ENCODE data around the gene ZG16.
"Not testable (repeated sequence)": the region's sequence is repeated elsewhere in the genome, so short reads cannot be mapped to it uniquely, and the experiment has no call there.

Gene ZG16

GRCh38 chr16:29765167-29766032 is 12.7 kb upstream of the ZG16 start:
- H3K4me3 ChIP-seq (replicated peaks; ENCODE audit: low read depth, low read length), result no peak overlapping the region
- DNase-seq (ENCODE audit: extremely low read depth, low read depth), result no peak
- TF ChIP-seq, protein P1, sequence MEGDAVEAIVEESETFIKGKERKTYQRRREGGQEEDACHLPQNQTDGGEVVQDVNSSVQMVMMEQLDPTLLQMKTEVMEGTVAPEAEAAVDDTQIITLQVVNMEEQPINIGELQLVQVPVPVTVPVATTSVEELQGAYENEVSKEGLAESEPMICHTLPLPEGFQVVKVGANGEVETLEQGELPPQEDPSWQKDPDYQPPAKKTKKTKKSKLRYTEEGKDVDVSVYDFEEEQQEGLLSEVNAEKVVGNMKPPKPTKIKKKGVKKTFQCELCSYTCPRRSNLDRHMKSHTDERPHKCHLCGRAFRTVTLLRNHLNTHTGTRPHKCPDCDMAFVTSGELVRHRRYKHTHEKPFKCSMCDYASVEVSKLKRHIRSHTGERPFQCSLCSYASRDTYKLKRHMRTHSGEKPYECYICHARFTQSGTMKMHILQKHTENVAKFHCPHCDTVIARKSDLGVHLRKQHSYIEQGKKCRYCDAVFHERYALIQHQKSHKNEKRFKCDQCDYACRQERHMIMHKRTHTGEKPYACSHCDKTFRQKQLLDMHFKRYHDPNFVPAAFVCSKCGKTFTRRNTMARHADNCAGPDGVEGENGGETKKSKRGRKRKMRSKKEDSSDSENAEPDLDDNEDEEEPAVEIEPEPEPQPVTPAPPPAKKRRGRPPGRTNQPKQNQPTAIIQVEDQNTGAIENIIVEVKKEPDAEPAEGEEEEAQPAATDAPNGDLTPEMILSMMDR (IDR thresholded peaks at IDR 0.05; ENCODE audit: low read depth, low read length, missing control alignments), result no peak

- TF ChIP-seq, protein P1 (IDR thresholded peaks at IDR 0.05; ENCODE audit: low read depth, low read length, missing control alignments), result no peak
- no peak for DNase-seq (ENCODE audit: extremely low read depth, low read depth)
- H3K4me3 ChIP-seq (replicated peaks; ENCODE audit: low read depth, low read length), result no peak overlapping the region
Measured at GRCh38 chr16:29766571-29766970, 11.5 kb upstream of the ZG16 start.

GRCh38 chr16:29767062-29767461 is 11.0 kb upstream of the ZG16 start:
- TF ChIP-seq, protein P1 (IDR thresholded peaks at IDR 0.05; ENCODE audit: low read depth, low read length, missing control alignments), result no peak
- no peak overlapping the region for H3K4me3 ChIP-seq (replicated peaks; ENCODE audit: low read depth, low read length)
- DNase-seq (ENCODE audit: extremely low read depth, low read depth), result no peak

DNA sequence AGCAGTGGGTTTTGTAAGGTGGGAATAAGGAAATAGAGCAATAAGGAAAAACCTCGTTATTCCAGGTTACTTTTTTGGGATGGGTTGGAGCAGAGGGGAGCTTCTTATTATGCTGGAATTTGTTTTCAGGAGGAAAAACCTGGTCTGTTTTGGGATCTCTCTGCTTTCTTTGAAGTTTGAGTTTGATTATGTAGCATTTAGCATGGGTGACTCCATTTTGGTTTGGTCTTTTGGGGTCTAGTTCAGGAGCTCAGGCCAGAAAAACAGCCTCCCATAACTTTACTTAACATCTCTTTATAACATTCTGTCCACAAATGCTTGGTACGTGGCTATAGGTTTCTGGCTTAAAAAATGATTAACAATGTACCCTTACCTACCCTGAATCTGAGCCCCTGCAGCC is 8.5 kb upstream of the ZG16 start:
- DNase-seq (ENCODE audit: extremely low read depth, low read depth), result no peak
- TF ChIP-seq, protein P1 (IDR thresholded peaks at IDR 0.05; ENCODE audit: low read depth, low read length, missing control alignments), result no peak
- no peak overlapping the region for H3K4me3 ChIP-seq (replicated peaks; ENCODE audit: low read depth, low read length)

DNA sequence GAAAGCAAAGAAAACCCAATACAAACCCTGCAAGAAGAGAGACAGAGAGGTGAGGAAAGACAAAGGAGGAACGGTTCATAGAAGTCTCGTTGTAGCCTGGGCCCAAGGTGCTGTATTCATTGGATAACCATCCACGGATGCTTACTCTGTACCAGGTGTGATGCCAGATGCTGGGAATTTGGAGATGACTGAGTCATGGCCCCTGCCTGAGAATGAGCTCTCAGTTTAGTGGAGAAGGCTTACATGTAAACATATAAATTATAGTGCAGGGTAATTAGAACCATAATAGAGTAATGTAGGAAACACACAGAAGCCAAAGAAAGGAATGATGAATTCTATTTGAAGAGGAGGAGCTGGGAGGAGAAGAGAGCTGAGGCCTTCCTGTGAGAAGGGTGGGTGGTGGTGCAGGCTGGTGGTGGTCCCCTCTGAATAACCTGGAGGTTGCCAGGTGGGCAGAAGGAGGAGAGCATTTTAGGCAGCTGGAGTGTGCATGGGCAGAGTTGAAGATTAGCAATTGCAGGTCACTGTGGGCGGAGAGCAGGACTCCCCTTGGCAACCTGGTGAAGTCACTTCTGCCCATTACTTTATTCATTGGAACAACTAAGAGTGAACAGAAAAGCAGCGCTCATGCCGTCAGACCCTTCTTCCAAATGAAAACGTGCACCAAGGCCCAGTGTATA is 7.7 kb upstream of the ZG16 start:
- no peak overlapping the region for H3K4me3 ChIP-seq (replicated peaks; ENCODE audit: low read depth, low read length)
- TF ChIP-seq, protein P1 (IDR thresholded peaks at IDR 0.05; ENCODE audit: low read depth, low read length, missing control alignments), result no peak
- DNase-seq (ENCODE audit: extremely low read depth, low read depth), result no peak

DNA sequence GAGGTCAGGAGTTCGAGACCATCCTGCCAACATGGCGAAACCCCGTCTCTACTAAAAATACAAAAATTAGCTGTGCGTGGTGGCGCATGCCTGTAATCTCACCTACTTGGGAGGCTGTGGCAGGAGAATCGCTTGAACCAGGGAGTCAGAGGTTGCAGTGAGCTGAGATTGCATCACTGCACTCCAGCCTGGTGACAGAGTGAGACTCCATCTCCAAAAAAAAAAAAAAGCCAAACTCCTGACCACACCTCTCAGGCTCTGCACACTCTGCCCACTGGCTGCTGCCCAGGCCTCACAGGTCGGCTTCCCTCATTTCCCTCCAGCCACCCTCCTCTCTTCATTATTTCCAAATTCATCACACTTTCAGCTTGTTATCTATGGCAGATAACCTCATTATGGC is 5.7 kb upstream of the ZG16 start:
- not testable (repeated sequence) for H3K4me3 ChIP-seq (replicated peaks; ENCODE audit: low read depth, low read length); DNase-seq (ENCODE audit: extremely low read depth, low read depth)

- TF ChIP-seq, protein P1 (IDR thresholded peaks at IDR 0.05; ENCODE audit: low read depth, low read length, missing control alignments), result no peak
- DNase-seq (ENCODE audit: extremely low read depth, low read depth), result no peak
Measured at GRCh38 chr16:29774730-29775129, 3.3 kb upstream of the ZG16 start.

More at GRCh38 chr16:29774730-29775129, 3.3 kb upstream of the ZG16 start:
- H3K4me3 ChIP-seq (replicated peaks; ENCODE audit: low read depth, low read length), result no peak overlapping the region
